Transverse colon (tissue), 4 donors: ENCODE data around the gene CHST11. TPM values are rescaled to one million over a fixed set of nuclear protein-coding genes. Genes with fewer than 3 reads are reported as not detected.

Experiments
- DNase-seq: peaks from one replicate; pipeline ENCODE4 v3.0.0-alpha.2; 2019
- H3K27ac ChIP-seq, 4 donors: fragments of 200-600 bp; sonication (generic); 2 replicates each; pipeline ENCODE4 v1.5.1; 2016 to 2018; ENCODE audit warnings: inconsistent platforms in 4 of 4
- H3K27me3 ChIP-seq: fragments of 200-600 bp; sonication (generic); 2 replicates; pipeline ENCODE4 v1.5.1; 2017; ENCODE audit warnings: inconsistent platforms
- H3K36me3 ChIP-seq, 4 donors: fragments of 200-600 bp; sonication (generic); 2 replicates each; pipeline ENCODE4 v1.5.1; 2017 to 2019; ENCODE audit warnings: inconsistent platforms in 4 of 4
- H3K4me1 ChIP-seq, 4 donors: fragments of 200-600 bp; sonication (generic); 2 replicates each; pipeline ENCODE4 v1.5.1; 2017 to 2020; ENCODE audit warnings: inconsistent platforms in 4 of 4
- H3K4me3 ChIP-seq, 4 donors: fragments of 200-600 bp; sonication (generic); 1 replicate in 1 of 4; 2 replicates in 3 of 4; pipeline versions ENCODE4 v1.5.1 to v1.6.1; 2017 to 2019; ENCODE audit warnings: inconsistent platforms in 4 of 4
- H3K9me3 ChIP-seq, 2 donors: fragments of 200-600 bp; sonication (generic); 2 replicates each; pipeline ENCODE4 v1.5.1; 2017 to 2019; ENCODE audit warnings: inconsistent platforms in 2 of 2
- CTCF ChIP-seq, 5 experiments: fragments of 200-600 bp in 3 of 5; fragments of 450-650 bp in 2 of 5; sonication (generic) in 3 of 5; IDR thresholded peaks; 1 replicate in 2 of 5; 2 replicates in 3 of 5; pipeline ENCODE4 v1.5.1; 2016 to 2017; ENCODE audit warnings: antibody characterized with exemption in 5 of 5, inconsistent platforms in 3 of 5, mild to moderate bottlenecking in 2 of 5, moderate library complexity in 1 of 5
- EP300 ChIP-seq: sonication (generic); formaldehyde crosslinking; IDR thresholded peaks from one replicate; pipeline ENCODE4 v1.6.1; 2017; ENCODE audit warnings: antibody characterized with exemption, low read depth
- POLR2A ChIP-seq: fragments of 450-650 bp; IDR thresholded peaks from one replicate; pipeline ENCODE4 v1.6.1; 2016; ENCODE audit warnings: antibody characterized with exemption, mild to moderate bottlenecking, moderate library complexity
- POLR2AphosphoS5 ChIP-seq, 3 donors: sonication (generic); formaldehyde crosslinking; IDR thresholded peaks; one replicate each; pipeline ENCODE4 v1.6.1; 2016; ENCODE audit warnings: antibody characterized with exemption in 3 of 3
- WGBS, 2 donors: methylation state at CpG; one replicate each; pipeline ENCODE4 v1.1.5; 2018; ENCODE audit warnings: low coverage in 1 of 2; 5-methylcytosine and 5-hydroxymethylcytosine counted together
- in situ Hi-C, 4 donors: fragments of 200-750 bp; cut with MboI; loops; one replicate each; pipeline versions ENCODE4 v1.15.0 to v1.15.1; 2017; ENCODE audit warnings: low sequenced_read_pairs in 3 of 4, low pct_ligation_motif_present in 1 of 4, low pct_unique_long_range_greater_than_20kb in 1 of 4
- intact Hi-C: fragments of 100-400 bp; cut with DNase I; formaldehyde crosslinking; loops from one replicate; pipeline ENCODE4 v1.15.1; 2023; ENCODE audit warnings: low total_unique reads
- total RNA-seq, 4 donors: library from RNA; depleted of rRNA; stranded (reverse); fragments of >200 nt; gene quantifications; one replicate each; pipeline ENCODE4 v1.1.0, GENCODE V29; 2016

Gene CHST11
- total RNA-seq, 4 donors from 2014 or later = 4.2 to 123 (median 31.5) TPM

GRCh38 chr12:104567832-104568486 lies 111.2 kb downstream of the CHST11 start:
- in situ Hi-C loops (no loop called here), intact Hi-C loops (no loop called here)
- Histone ChIP-seq H3K9me3 (no peaks in the 10 kb centered on the region), H3K27ac (no peak overlapping the region), H3K4me3 (no peak overlapping the region), H3K4me1 (peaks cover 0 to 11% (median 2%) of the 10 kb centered on the region in 4 donors), H3K27me3 (no peaks in the 10 kb centered on the region), H3K36me3 (no peaks in the 10 kb centered on the region)
- WGBS, 2 donors = 80 to 83% methylated on average over 1 to 5 of the region's 5 CpGs
- TF ChIP-seq POLR2AphosphoS5 (IDR thresholded peaks at IDR 0.05) (no peak), POLR2A (no peak), CTCF (IDR thresholded peaks at IDR 0.05) (no peak), EP300 (no peak)
- DNase-seq = no peak

GRCh38 chr12:104568487-104568868 lies 111.7 kb downstream of the CHST11 start:
- H3K9me3 ChIP-seq = no peaks in the 10 kb centered on the region
- in situ Hi-C loops = no loop called here
- TF ChIP-seq EP300 (no peak), POLR2AphosphoS5 (IDR thresholded peaks at IDR 0.05) (no peak), CTCF (IDR thresholded peaks at IDR 0.05) (no peak), POLR2A (no peak)

GRCh38 chr12:104568935-104569334 lies 112.2 kb downstream of the CHST11 start:
- H3K27ac ChIP-seq = peak overlapping the region in 2 of 4 donors; percentile 41 to 56

More at GRCh38 chr12:104568487-104568868, 111.7 kb downstream of the CHST11 start:
- H3K36me3 ChIP-seq = no peaks in the 10 kb centered on the region
- peaks cover 0 to 11% (median 2%) of the 10 kb centered on the region in 4 donors for H3K4me1 ChIP-seq
- no peak overlapping the region for H3K27ac ChIP-seq
- intact Hi-C loops = no loop called here
- DNase-seq = no peak
- 94% methylated on average over 1 of the region's 1 CpG; no CpG with 5 or more reads in 1 of the 2 donors for WGBS, 2 donors
- no peaks in the 10 kb centered on the region for H3K27me3 ChIP-seq
- no peak overlapping the region for H3K4me3 ChIP-seq

More at GRCh38 chr12:104568935-104569334, 112.2 kb downstream of the CHST11 start:
- no peaks in the 10 kb centered on the region for H3K27me3 ChIP-seq
- H3K9me3 ChIP-seq = no peaks in the 10 kb centered on the region
- intact Hi-C loops = no loop called here
- H3K36me3 ChIP-seq = no peaks in the 10 kb centered on the region
- H3K4me1 ChIP-seq = peaks cover 0 to 11% (median 2%) of the 10 kb centered on the region in 4 donors
- no peak for DNase-seq
- in situ Hi-C loops = no loop called here
- WGBS, 2 donors = 74 to 75% methylated on average over 3 to 4 of the region's 4 CpGs
- TF ChIP-seq CTCF (IDR thresholded peaks at IDR 0.05) (no peak), POLR2A (no peak), EP300 (no peak), POLR2AphosphoS5 (IDR thresholded peaks at IDR 0.05) (no peak)
- H3K4me3 ChIP-seq = no peak overlapping the region
